ENCODE measurements around the gene AQP6. TPM values are rescaled to one million over a fixed set of nuclear protein-coding genes. Genes with fewer than 3 reads are reported as not detected.
A peak's percentile ranks its signal among the peaks of the same experiment; 100 is the strongest.

AQP6 gene
- total and polyA plus RNA-seq, 5 donors from 2014 or later = not detected

GRCh38 chr12:50019524-50019923, 46.8 kb downstream of the AQP6 start:
- DNase-seq (no peak), ATAC-seq (ENCODE audit: low read depth in 2 of 2) (no peak)
- H3K9me3 Mint-ChIP-seq = no peaks in the 10 kb centered on the region
- peak overlapping the region in 1 of 4 donors; percentile 16 for H3K4me3 Mint-ChIP-seq
- Histone ChIP-seq H3K4me3 (ENCODE audit: low read depth, low read length) (no peak overlapping the region), H3K27me3 (ENCODE audit: control insufficient read depth, insufficient read depth, low read length) (no peaks in the 10 kb centered on the region), H3K27ac (ENCODE audit: insufficient read depth, low read length, poor library complexity, severe bottlenecking) (no peak overlapping the region), H3K9me3 (ENCODE audit: control insufficient read depth in 2 of 2, low read length in 2 of 2) (no peaks in the 10 kb centered on the region), H3K4me1 (ENCODE audit: control insufficient read depth, insufficient read depth, low read length, poor library complexity, severe bottlenecking) (peaks cover 8% of the 10 kb centered on the region), H3K36me3 (ENCODE audit: control insufficient read depth, insufficient read depth, low read length) (no peaks in the 10 kb centered on the region)
- H3K27ac Mint-ChIP-seq = peak overlapping the region in 1 of 3 donors; percentile 91
- H3K27me3 Mint-ChIP-seq = no peaks in the 10 kb centered on the region
- peaks cover 11 to 55% (median 24%) of the 10 kb centered on the region in 4 donors for H3K4me1 Mint-ChIP-seq
- no peaks in the 10 kb centered on the region for H3K36me3 Mint-ChIP-seq

GRCh38 chr12:50021031-50021430, 48.3 kb downstream of the AQP6 start:
- no peak overlapping the region for H3K27ac ChIP-seq (ENCODE audit: insufficient read depth, low read length, poor library complexity, severe bottlenecking)
- H3K4me1 ChIP-seq (ENCODE audit: control insufficient read depth, insufficient read depth, low read length, poor library complexity, severe bottlenecking) = peaks cover 12% of the 10 kb centered on the region
- DNase-seq (no peak), ATAC-seq (ENCODE audit: low read depth in 2 of 2) (no peak)
- no peaks in the 10 kb centered on the region for H3K27me3 ChIP-seq (ENCODE audit: control insufficient read depth, insufficient read depth, low read length)
- no peaks in the 10 kb centered on the region for H3K36me3 ChIP-seq (ENCODE audit: control insufficient read depth, insufficient read depth, low read length)
- Mint-ChIP-seq H3K4me3 (no peak overlapping the region), H3K27ac (peak overlapping the region in 1 of 3 donors; percentile 24), H3K9me3 (no peaks in the 10 kb centered on the region), H3K27me3 (no peaks in the 10 kb centered on the region), H3K36me3 (no peaks in the 10 kb centered on the region), H3K4me1 (peaks cover 16 to 68% (median 33%) of the 10 kb centered on the region in 4 donors)
- no peak overlapping the region for H3K4me3 ChIP-seq (ENCODE audit: low read depth, low read length)
- no peaks in the 10 kb centered on the region for H3K9me3 ChIP-seq (ENCODE audit: control insufficient read depth in 2 of 2, low read length in 2 of 2)

GRCh38 chr12:50022903-50023302, 50.2 kb downstream of the AQP6 start:
- Histone ChIP-seq H3K9me3 (ENCODE audit: control insufficient read depth in 2 of 2, low read length in 2 of 2) (no peaks in the 10 kb centered on the region), H3K27me3 (ENCODE audit: control insufficient read depth, insufficient read depth, low read length) (no peaks in the 10 kb centered on the region), H3K27ac (ENCODE audit: insufficient read depth, low read length, poor library complexity, severe bottlenecking) (no peak overlapping the region), H3K36me3 (ENCODE audit: control insufficient read depth, insufficient read depth, low read length) (no peaks in the 10 kb centered on the region), H3K4me3 (ENCODE audit: low read depth, low read length) (no peak overlapping the region), H3K4me1 (ENCODE audit: control insufficient read depth, insufficient read depth, low read length, poor library complexity, severe bottlenecking) (peaks cover 12% of the 10 kb centered on the region)
- Mint-ChIP-seq H3K27ac (peak overlapping the region in 1 of 3 donors; percentile 76), H3K9me3 (no peaks in the 10 kb centered on the region), H3K27me3 (no peaks in the 10 kb centered on the region), H3K4me3 (peak overlapping the region in 1 of 4 donors; percentile 92), H3K4me1 (peaks cover 16 to 60% (median 33%) of the 10 kb centered on the region in 4 donors), H3K36me3 (no peaks in the 10 kb centered on the region)
- ATAC-seq (ENCODE audit: low read depth in 2 of 2) (no peak), DNase-seq (no peak)

GRCh38 chr12:50024227-50024626, 51.5 kb downstream of the AQP6 start:
- H3K36me3 ChIP-seq (ENCODE audit: control insufficient read depth, insufficient read depth, low read length) = no peaks in the 10 kb centered on the region
- H3K27me3 ChIP-seq (ENCODE audit: control insufficient read depth, insufficient read depth, low read length) = no peaks in the 10 kb centered on the region
- H3K27ac Mint-ChIP-seq = peak overlapping the region in 2 of 3 donors; percentile 92 to 97
- H3K4me1 Mint-ChIP-seq = peaks cover 13 to 49% (median 26%) of the 10 kb centered on the region in 4 donors
- peak overlapping the region; percentile 92 to 99 (median 98) for H3K4me3 Mint-ChIP-seq
- DNase-seq (no peak), ATAC-seq (ENCODE audit: low read depth in 2 of 2) (no peak)
- peak overlapping the region; percentile 87 for H3K4me3 ChIP-seq (ENCODE audit: low read depth, low read length)
- H3K36me3 Mint-ChIP-seq = no peaks in the 10 kb centered on the region
- no peak overlapping the region for H3K27ac ChIP-seq (ENCODE audit: insufficient read depth, low read length, poor library complexity, severe bottlenecking)
- H3K9me3 Mint-ChIP-seq = no peaks in the 10 kb centered on the region
- H3K4me1 ChIP-seq (ENCODE audit: control insufficient read depth, insufficient read depth, low read length, poor library complexity, severe bottlenecking) = peaks cover 12% of the 10 kb centered on the region
- no peaks in the 10 kb centered on the region for H3K27me3 Mint-ChIP-seq
- H3K9me3 ChIP-seq (ENCODE audit: control insufficient read depth in 2 of 2, low read length in 2 of 2) = no peaks in the 10 kb centered on the region

GRCh38 chr12:50024805-50025186, 52.0 kb downstream of the AQP6 start:
- Histone ChIP-seq H3K4me1 (ENCODE audit: control insufficient read depth, insufficient read depth, low read length, poor library complexity, severe bottlenecking) (peaks cover 12% of the 10 kb centered on the region), H3K9me3 (ENCODE audit: control insufficient read depth in 2 of 2, low read length in 2 of 2) (no peaks in the 10 kb centered on the region), H3K27me3 (ENCODE audit: control insufficient read depth, insufficient read depth, low read length) (no peaks in the 10 kb centered on the region), H3K27ac (ENCODE audit: insufficient read depth, low read length, poor library complexity, severe bottlenecking) (peak overlapping the region; percentile 76), H3K36me3 (ENCODE audit: control insufficient read depth, insufficient read depth, low read length) (no peaks in the 10 kb centered on the region), H3K4me3 (ENCODE audit: low read depth, low read length) (peak overlapping the region; percentile 87)
- Mint-ChIP-seq H3K27me3 (no peaks in the 10 kb centered on the region), H3K27ac (peak overlapping the region; percentile 27 to 97 (median 92)), H3K4me1 (peaks cover 13 to 48% (median 24%) of the 10 kb centered on the region in 4 donors), H3K4me3 (peak overlapping the region; percentile 92 to 99 (median 98)), H3K9me3 (no peaks in the 10 kb centered on the region), H3K36me3 (no peaks in the 10 kb centered on the region)
- peak in 1 of 3 donors; percentile 44 for DNase-seq
- peak in 1 of 2 donors; percentile 2 for ATAC-seq (ENCODE audit: low read depth in 2 of 2)

- peaks cover 12% of the 10 kb centered on the region for H3K4me1 ChIP-seq (ENCODE audit: control insufficient read depth, insufficient read depth, low read length, poor library complexity, severe bottlenecking)
- H3K4me3 ChIP-seq (ENCODE audit: low read depth, low read length) = peak within 1 kb of the TSS; percentile 87
- H3K9me3 ChIP-seq (ENCODE audit: control insufficient read depth in 2 of 2, low read length in 2 of 2) = no peaks in the 10 kb centered on the region
- Mint-ChIP-seq H3K4me1 (peaks cover 13 to 47% (median 24%) of the 10 kb centered on the region in 4 donors), H3K27me3 (peaks cover 4% of the 10 kb centered on the region), H3K4me3 (peak within 1 kb of the TSS; percentile 92 to 99 (median 98)), H3K36me3 (no peaks in the 10 kb centered on the region), H3K27ac (peak within 1 kb of the TSS; percentile 27 to 97 (median 92)), H3K9me3 (no peaks in the 10 kb centered on the region)
- DNase-seq = peak; percentile 95 to 99 (median 99)
- H3K36me3 ChIP-seq (ENCODE audit: control insufficient read depth, insufficient read depth, low read length) = no peaks in the 10 kb centered on the region
- no peaks in the 10 kb centered on the region for H3K27me3 ChIP-seq (ENCODE audit: control insufficient read depth, insufficient read depth, low read length)
- ATAC-seq (ENCODE audit: low read depth in 2 of 2) = peak; percentile 96
- H3K27ac ChIP-seq (ENCODE audit: insufficient read depth, low read length, poor library complexity, severe bottlenecking) = peak within 1 kb of the TSS; percentile 76
Measured at GRCh38 chr12:50025187-50026059, 52.7 kb downstream of the AQP6 start, which contains the start of gene RACGAP1. Gene RACGAP1 (minus strand): TSS chr12:50025494. CDS start chr12:50016715, 8,779 bp downstream.

- H3K4me1 Mint-ChIP-seq = peaks cover 13 to 35% (median 19%) of the 10 kb centered on the region in 4 donors
- no peak overlapping the region for H3K4me3 Mint-ChIP-seq
- peaks cover 14% of the 10 kb centered on the region for H3K27me3 Mint-ChIP-seq
- H3K4me3 ChIP-seq (ENCODE audit: low read depth, low read length) = no peak overlapping the region
- H3K27me3 ChIP-seq (ENCODE audit: control insufficient read depth, insufficient read depth, low read length) = no peaks in the 10 kb centered on the region
- DNase-seq (no peak), ATAC-seq (ENCODE audit: low read depth in 2 of 2) (no peak)
- peaks cover 12% of the 10 kb centered on the region for H3K4me1 ChIP-seq (ENCODE audit: control insufficient read depth, insufficient read depth, low read length, poor library complexity, severe bottlenecking)
- no peak overlapping the region for H3K27ac ChIP-seq (ENCODE audit: insufficient read depth, low read length, poor library complexity, severe bottlenecking)
- H3K9me3 Mint-ChIP-seq = no peaks in the 10 kb centered on the region
- H3K36me3 ChIP-seq (ENCODE audit: control insufficient read depth, insufficient read depth, low read length) = no peaks in the 10 kb centered on the region
- H3K36me3 Mint-ChIP-seq = no peaks in the 10 kb centered on the region
- no peak overlapping the region for H3K27ac Mint-ChIP-seq
- no peaks in the 10 kb centered on the region for H3K9me3 ChIP-seq (ENCODE audit: control insufficient read depth in 2 of 2, low read length in 2 of 2)
Measured at GRCh38 chr12:50026691-50027090, 53.9 kb downstream of the AQP6 start.

Measured in CD4-positive, CD25-positive, alpha-beta regulatory T cell (primary cell).